CD4-positive, alpha-beta T cell treated with Interleukin-15 for 1 hour (primary cell): ENCODE results near the gene KLF9.

Source experiments
- DNase-seq: peaks from one replicate; pipeline ENCODE4 v3.0.0-alpha.2; 2020

Gene KLF9

DNA sequence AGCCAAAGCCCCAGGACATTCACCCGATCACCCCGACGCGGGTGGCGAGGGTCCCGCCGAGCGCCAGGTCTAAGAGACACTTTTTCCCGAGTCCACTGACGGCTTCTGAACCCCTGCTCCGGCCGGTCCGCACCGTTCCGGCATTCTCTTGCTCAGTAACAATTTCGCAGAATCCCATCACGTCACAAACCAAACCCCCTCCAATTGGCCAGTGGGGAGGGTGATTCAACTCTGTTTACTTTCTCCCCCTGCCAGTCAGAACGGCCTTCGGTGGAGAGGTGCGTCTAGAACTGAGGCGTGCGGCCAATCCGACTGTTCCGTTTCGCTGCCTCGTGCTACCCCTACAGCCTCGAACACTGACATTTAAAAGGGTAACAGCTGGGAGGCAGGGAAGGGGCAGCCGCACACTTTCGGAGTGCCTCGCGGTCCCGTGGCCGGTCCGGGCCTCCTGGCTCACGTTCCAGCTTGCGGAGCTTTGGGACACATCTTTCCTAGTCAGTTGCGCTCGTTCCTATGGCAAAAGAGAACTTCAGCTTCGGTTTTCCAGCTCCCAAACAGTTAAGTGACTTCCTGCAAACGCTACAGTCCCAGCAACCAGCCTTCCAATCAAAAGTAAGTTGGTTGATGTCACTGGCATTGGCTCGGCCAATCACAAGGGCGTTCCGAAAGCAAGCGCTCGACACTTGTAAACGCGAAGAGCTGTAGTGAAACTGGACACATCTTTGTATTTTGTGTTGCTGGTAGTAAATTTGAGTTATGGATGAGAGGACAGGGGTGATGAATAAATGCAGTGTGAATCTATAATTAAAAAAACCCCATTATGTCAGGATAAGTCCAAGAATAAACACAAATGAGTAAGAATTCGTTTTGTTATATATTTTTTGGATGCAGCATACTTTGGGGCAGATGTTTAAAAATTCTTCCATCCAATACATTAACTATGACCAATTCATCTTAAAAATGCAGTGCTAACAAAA is at the start of gene KLF9:
Gene KLF9, minus strand, starts transcription at position 859 of the 977 bp plus-strand sequence. CDS start 1,294 bp downstream, outside the sequence.
- DNase-seq, result peak; percentile 95

DNA sequence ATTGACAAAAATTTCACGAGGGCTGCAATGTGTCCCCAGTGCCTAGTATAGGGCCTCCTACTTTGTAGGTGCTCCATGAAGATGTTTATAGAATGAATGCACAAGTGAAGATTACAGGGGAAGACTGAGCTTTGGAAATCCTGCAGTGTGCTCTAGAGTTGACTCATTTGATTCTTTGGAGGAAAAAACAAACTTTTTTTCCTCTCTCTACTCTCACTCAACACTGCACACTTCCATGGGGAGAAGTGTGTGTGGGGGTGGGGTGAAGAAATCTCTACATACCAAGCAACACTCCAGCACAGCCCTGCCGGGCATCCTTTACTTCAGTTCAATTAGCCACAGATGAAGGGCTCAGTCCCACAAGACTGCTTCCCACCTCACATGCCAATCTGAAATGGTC is 49.4 kb upstream of the KLF9 start:
- no peak for DNase-seq

DNA sequence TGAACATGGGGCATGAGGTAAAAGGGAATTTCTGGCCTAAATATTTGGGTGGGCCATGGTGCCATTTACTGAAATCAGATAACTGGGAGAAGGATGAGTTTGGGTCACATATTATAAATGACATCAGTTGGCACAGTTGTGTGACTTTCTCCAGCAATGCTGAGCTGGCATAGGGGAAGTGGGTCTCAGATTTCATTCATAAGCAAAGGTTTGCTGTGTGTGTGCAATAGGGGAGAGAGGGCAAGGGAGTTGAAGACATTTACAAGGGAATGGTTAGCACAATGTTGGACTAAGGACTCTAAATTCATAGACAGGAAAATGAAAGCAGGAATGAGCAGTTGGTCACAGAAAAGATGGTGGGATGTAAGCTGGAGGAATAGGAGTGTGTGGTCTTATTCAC is 47.8 kb upstream of the KLF9 start:
- no peak for DNase-seq

DNA sequence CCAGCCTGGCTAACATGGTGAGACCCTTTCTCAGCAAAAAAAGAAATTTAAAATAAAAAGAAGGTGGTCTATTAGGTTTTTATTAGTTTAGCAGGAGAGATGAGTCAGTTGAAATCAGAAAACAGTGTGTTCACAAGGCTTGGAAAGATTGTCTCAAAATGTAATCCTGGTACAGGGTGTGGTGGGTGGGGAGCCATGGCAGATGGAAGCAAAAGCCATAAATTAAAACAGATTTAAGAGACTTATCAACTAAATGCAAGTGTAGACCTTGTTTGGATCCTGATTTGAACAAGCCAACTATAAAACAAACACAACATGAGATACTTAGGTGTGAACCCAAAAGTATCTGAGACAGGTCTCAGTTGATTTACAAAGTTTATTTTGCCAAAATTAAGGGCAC is 42.8 kb upstream of the KLF9 start:
- DNase-seq, result no peak

DNA sequence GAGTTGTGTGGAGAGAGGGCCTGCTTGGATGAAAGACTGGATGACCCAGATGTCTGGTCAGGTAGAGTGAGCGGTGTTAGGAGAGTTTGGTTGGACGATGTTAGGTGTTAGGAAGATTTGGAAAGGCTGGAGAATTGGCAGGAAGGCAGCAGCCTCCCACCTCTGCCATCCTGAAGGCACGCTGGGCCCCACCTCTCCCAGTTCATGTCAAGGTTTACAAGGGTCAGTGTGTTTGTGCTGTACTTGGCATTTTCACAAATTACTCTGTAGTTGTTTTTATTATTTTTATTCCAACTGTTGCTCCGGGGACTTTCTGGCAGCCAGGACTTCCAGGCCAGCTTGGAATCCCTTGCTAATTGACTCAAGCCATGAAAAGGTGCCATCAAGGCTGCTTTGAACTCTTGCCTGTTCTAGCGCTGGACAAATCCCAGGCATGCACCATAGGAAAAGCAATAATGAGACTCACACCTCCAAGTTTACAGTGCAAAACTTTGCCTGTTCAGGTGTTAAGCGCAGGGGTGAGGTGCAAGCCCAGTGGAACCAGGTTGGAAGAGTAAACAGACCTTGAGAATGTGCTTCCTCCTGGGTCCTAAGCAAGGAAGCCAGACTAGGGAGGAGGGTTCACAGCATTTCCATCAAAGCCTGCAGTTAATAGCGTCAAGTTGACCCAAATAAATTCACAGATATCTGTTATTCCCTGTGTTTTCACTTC is 41.7 kb upstream of the KLF9 start:
- no peak for DNase-seq

DNA sequence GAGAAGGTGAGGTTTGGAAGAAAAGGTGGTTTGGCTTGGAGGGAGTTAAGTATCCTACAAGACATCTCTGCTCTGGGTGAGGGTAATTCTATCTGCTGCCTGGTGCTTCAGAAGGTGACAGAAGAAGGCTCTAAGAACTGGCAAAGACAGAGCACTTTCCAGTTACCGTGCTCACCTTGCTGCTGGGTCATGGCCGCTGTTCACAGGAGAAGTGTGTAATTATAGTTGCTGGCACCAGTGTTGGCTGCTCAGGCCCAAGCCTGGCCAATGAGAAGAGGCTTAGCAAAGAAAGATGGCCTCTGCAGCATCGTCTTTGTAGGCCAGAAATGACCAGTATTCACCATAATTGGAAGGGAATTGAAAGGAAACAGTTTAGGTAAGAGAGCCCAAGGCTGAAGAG is 37.9 kb upstream of the KLF9 start:
- DNase-seq, result no peak

DNA sequence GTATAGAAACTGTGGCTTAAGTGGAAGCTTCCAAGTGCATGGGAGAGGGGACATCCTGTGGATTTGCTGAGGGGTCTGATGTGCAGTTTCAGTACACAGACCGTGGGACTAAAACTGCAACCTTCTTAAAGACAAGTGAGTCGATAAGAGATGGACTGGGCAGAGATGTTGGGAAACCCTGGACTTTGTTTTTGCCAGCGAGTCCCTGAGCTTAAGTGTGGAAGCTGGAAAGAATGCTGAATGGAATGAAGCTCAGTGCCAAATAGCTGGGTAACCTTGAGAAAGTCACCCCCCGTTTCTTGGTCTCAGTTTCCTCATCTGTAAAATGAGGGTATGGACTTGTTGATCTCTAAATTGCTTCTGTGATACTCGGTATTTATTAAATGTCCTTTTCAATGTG is 37.3 kb upstream of the KLF9 start:
- no peak for DNase-seq

DNA sequence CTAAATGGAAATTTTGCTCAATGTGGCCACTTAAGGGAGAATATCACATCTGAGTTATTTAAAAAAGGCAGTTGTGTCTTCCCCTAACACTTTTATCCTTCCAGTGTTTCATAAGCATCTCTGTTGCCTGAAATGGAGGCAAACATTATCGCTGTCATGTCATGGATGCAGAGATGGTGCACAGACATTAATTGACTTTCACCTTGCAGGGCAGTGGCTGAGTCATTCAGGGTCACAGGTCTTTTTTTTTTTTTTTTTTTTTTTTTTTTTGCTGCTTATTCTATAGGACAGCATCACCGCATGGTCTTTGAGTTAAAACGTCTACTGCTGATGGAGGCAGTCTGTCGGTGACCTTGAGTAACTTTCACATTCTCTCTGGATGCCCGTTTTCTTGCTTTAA is 36.3 kb upstream of the KLF9 start:
- DNase-seq, result no peak

DNA sequence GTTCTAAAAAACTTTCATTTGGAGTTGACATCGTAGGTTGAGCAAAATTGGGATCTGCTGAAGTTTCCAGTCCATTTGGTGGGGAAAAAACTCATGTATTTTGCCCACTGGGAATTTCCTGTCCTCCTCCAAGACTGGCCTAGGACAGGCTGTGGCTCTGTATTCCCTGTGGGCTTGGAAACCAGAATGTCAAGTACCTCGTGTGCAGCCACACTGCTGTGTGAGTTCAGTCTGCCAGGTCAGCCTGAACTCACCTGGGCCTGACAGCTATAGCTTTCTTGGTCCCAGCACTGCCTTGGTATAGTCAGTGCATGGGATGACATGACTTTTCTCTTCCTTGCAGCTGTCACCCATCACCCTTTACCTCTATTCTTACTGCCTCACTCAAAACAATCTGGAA is 35.0 kb upstream of the KLF9 start:
- DNase-seq, result no peak

DNA sequence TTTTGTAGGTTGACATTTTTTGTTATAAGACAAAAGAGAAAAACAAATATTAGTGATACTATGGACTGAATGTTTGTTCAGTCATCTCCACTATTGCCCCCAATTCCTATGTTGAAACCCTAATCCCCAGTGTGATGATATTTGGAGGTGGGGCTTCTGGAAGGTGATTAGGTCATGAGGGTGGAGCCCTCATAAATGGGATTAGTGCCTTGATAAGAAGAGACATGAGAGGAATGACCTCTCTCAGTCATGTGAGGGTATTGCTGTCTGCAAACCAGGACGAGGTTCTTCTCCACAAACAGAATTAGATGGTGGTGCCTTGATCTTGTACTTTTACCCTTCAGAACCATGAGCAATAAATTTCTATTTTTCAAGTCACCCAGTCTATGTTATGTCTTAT is 34.5 kb upstream of the KLF9 start:
- no peak for DNase-seq

DNA sequence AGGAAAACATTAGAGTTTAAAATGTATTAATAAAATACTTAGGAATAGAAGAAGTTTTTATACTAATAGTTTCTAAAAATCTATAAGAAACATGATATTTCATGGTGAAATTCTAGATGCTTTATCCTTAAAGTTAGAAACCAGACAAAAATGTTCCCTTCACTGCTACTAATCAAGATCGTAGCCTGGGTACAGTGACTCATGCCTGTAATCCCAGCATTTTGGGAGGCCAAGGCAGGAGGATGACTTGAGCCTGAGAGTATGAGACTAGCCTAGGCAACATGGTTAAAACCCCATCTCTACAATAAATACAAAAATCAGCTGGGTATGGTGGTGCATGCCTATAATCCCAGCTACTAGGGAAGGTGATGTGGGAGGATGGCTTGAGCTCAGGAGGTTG is 30.4 kb upstream of the KLF9 start:
- DNase-seq, result no peak

DNA sequence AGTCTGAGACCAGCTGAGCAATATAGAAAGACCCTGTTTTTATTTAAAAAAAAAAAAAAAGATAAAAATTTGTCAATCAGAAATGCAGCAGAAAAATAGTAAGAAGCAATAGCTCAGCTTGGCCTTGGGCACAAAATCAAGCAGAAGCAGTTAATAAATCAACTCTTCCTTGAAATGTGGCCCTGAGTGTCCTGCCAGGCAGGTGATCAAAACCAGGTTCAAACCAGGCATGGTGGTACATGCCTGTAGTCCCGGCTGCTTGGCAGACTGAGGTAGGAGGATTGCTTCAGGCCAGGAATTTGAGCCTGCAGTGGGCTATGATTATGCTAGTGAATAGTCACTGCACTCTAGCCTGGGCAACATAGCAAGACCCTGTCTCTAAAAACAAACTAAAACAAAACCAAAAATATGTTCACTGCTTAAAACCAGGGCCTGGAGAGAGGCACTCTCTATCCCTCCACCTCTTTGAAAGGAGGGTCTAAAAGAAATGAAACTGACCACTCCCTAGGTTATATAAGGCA is 27.9 kb upstream of the KLF9 start:
- no peak for DNase-seq

DNA sequence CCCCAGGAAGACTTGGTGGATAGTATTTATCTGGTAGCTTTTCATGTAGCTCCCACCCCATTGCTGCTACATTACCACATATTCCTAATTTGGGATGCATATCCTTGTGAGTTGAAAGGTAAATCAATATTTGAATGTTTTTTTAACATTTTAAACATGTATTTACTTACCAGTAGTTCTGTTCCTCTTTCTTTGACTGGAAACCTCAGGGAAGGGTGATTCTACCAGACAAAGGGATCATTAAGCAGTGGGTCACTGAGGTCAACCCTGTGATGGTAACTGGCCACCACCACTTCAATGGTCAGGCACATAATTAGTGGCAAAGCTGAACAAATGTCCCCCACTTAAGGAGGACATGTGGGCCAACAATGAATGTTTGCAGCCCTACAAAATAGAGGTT is 27.2 kb upstream of the KLF9 start:
- DNase-seq, result no peak

DNA sequence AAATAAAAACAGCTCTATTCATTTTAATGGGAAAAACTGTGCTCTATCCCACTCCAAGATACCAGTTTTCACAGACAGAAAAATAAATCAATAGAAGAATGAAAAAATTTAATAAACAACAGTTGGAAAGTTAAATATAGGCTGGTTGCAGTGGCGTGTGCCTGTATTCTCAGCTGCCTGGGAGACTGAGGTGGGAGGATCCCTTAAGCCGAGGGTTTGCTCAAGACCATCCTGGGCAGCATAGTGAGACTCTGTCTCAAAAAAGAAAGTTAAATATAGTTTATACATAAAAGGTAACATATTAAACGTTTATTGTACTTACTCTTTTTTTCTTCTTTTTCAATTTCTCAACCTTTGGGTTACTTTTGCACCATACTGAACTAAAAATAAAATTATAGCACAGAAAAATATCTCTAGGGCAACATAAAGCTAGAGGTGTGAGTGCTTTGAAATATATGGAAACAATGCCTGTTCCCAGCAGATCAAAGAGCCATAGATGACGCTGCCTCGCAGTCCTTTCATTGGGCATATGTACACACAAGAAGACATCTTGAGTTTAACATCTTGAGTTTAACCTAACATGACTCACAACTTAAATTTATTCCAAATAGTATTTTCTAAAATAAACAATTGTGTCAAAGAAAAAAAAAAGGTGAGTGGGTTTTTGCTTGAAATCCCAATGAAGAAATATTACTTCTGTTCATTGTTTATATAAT is 25.7 kb upstream of the KLF9 start:
- no peak for DNase-seq

DNA sequence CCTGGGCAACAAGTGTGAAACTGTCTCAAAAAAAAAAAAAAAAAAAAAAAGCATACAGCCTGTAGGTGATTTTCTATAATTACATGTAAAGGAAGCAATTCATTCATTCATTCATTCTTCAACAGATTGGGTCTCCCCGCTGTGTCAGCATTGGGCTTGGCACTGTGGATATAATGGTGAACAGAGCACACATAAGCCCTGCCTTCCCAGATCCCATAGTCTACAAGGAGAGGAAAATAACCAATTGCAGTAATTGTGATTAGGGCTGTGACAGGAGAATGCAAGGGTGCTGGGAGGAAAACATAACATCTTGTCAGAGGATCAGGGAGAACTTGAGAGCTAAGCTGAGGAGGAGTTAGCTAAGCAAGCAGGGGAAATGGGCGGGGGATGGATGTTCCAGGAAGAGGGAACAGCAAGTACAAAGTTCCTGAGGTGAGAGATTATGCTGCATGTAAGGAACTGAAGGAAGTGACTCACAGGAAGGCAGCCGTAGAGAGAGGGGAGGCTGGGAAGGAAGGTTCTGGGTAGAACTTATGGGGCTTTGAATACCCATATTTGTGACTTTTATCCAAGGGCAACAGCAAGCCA is 24.0 kb upstream of the KLF9 start:
- no peak for DNase-seq

DNA sequence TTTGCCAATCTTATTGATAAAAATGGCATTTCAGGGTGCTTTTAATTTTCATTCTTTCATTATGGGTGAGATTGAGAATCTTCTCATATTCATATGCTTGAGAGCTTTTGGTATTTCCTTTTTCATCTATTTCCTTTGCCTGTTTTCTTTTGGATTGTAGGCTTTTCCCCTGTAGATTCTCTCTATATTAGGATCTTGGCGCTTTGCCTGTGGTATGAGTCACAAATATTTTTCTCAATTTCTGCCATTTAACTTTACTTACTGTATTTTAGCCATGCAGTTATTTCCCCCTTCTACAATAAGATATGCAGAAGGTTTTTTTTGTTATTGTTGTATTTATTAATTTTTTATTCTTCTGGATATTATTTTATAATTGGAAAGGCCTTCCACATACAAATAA is 21.5 kb upstream of the KLF9 start:
- DNase-seq, result no peak

DNA sequence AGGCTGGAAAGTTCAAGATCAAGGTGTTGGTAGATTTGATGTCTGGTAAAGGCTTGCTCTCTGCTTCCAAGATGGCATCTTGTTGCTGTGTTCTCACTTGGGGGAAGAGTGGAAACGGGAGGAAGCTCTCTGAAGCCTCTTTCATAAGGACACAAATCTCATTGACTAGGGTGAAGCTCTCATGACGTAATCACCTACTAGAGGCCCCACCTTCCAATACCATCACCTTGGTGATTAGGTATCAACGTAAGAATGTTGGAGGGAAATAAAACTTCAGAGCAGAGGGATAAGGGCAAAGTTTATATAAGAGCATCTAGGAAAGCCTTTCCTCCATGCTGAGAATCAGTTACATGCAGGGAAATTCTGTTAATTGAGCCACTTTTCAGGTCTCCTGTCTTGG is 15.4 kb upstream of the KLF9 start:
- DNase-seq, result no peak

DNA sequence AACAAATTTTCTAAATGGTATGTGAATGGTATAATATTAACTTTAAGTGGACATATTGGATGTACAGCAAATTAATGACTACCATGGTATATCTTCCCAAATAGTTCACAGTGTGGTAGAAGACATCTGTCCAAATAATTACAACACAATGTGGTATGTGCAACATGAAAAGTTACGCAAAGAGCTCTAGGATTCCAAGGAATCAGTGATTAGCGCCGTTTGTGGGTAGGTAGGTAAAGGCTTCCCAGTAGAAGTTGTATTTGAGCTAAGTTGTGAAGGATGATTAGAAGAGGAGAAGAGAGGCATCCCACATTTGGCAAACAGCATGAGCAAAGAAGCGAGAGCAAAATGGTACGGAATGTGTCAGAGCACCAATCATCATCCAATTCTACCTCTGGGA is 14.3 kb upstream of the KLF9 start:
- no peak for DNase-seq

DNA sequence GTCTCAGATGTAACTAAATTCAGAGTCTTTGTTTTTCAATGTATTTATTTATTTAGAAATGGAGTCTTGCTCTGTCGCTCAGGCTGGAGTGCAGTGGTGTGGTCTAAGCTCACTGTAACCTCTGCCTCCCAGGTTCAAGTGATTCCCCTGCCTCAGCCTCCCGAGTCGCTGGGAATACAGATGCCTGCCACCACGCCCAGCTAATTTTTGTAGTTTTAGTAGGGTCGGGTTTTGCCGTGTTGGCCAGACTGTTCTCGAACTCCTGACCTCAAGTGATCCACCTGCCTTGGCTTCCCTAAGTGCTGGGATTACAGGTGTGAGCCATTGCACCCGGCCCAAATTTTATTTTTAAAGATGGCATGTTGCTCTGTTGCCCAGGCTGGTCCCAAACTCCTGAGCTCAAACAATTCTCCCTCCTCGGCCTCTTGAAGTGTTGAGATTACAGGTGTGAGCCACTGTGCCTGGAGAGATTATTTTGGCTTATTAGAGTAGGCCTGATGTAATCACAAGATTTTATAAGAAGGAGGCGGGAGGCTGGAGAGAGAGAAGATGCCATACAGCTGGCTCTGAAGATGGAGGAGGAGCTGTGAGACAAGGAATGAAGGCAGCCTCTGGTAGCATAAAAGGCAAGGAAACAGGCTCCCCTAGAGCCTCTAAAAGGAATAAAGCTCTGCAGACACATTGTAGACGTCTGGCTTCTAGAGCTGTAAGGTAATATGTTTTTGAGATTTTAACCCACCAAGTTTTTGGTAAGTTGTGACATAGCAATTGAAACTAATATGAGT is 12.9 kb upstream of the KLF9 start:
- DNase-seq, result no peak

DNA sequence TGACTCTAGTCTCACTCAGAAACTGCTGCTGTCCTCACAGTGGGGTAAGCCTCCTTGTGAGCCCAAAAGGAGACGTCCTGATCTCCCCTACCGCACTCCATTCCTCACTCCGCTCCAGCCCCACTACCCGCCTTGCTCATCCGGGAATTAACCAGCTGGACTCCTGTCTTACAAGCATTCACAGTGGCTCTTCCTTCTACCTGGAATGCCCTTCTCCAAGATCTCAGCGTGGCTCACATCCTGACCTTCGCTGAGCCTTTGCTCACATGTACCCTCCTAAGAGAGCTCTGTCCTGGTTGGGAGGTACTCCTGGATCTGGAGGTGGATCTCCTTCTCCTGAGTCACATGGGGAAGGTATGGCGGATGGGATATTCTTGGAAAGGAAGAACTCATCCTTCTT is 10.7 kb upstream of the KLF9 start:
- DNase-seq, result no peak

DNA sequence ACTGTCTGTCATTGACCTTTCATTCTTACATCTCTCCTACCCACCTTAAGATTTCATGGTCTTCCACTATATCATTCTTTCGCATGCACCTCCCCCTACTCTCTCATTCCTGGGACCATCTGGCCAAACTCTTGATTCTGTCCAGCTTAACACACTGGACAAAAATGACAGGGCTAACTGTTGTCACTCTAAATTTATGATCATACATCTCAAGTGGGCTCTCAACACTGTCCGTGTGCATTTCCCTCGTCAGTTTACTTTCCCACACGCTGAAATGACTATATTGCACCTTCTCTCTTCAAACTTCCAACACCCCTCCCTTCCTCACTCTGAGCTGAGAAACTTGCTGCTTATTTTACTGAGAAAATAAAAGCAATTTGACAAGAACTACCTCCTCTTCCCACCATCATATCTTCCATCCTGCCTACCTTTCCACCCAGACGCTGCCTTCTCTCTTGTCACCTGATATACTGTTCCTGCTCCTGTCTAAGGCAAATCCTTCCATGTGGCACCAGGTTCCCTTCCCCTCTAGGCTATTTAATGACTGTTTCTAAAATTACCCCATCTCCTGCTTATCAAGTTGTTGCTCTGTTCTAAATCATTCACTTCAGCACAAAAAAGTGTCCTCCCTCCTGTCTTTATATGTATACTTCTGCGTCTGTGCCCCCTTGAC is 8.1 kb upstream of the KLF9 start:
- no peak for DNase-seq
